GM21360 (cell line): ENCODE data around the gene DOCK1.
"Not testable (repeated sequence)": the region's sequence is repeated elsewhere in the genome, so short reads cannot be mapped to it uniquely, and the experiment has no call there.

Experiments
- ATAC-seq: cut with Tn5 transposase; IDR thresholded peaks from one replicate; pipeline ENCODE4 v1.9.1; 2021; ENCODE audit warnings: mild to moderate bottlenecking, moderate library complexity; ENCODE audit not compliant: unreplicated experiment

DOCK1 gene

DNA sequence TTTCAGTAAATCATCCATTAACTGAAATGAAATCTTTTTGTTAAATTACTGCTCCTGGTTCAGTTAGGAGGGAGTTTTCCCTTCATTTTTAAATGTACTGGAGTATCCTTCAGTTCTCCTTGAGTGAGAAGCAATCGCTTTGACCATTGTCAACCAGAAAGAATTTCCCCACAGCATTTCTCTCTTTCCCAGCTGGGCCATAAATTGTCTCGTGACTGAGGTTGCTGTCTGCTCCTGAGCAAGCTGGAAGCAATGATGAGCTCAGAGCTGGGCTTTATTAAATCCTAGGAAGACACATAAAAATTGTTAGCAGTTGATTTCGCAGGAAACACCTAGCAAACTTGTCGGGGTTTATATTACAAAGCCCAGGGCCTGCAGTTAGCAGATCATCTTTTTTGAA lies 393.2 kb downstream of the DOCK1 start:
- no peak for ATAC-seq

DNA sequence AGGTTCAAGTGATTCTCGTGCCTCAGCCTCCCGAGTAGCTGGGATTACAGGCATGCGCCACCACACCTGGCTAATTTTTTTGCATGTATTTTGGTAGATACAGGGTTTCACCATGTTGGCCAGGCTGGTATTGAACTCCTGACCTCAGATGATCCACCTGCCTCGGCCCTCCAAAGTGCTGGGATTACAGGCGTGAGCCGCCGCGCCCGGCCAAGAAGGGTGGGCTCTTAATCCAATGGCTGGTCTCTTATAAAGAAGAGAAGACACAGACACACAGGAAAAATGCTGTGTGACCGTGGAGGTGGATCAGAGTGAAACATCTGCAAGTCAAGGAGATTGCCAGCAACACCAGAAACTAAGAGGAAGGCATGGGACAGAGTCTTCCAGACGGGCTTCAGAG lies 394.0 kb downstream of the DOCK1 start:
- not testable (repeated sequence) for ATAC-seq

DNA sequence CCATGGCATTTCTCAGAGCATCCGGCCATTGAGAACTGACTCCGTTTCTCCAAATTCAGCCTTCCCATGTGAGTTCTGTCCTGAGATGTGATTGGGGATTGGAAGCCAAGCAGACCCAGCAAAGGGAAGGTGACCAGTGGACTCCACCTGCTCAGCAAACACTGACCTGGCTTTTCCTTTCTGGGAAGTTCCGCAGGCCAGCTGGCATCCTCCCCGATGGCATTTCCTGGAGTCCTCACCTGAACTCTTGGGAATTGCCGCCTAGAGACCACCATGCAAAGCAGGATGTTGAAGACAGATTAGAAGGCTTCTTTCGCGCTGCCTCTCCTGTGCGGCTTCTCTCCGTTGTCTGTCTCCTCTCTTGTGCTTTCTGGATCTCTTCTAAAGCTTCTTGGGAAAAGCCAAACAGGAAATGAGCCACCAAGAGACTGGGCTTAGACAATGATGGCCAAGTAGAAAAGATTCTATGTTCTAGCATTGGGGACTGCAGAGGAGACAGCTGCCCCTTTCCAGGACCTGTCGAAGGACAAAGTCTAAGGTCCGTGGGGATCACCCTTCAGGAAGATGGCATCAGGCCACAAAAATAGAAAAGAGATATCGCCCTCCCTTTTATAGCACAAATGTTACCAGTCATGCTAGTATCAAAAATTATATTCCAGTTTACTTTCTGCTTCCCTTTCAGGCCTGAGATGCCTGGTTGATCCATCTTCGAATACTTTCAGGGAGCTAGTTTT lies 394.9 kb downstream of the DOCK1 start:
- ATAC-seq: no peak

DNA sequence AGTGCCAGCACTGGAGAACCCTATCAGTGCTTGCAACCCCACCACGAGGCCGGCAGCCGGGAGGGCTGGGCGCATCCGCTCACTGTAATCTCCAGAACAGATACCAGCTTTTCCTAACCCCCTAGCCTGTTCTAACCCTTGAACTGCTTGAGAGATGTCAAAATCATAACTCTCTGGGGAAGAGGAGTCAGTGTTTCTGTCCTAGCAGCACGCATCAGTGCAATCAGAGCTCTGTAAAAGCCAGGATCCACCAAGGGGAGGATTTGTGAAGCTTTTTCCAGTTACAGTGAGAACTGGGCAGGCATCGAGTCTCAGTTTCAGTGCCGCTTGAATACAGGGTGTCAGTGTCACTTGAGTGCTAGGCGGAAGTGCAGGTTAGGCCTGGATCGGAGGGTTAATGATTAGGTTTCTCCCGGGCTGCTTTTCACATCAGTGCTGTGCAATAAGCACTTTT lies 395.7 kb downstream of the DOCK1 start:
- no peak for ATAC-seq

- no peak for ATAC-seq
Measured at GRCh38 chr10:127302343-127302742, 397.1 kb downstream of the DOCK1 start.

DNA sequence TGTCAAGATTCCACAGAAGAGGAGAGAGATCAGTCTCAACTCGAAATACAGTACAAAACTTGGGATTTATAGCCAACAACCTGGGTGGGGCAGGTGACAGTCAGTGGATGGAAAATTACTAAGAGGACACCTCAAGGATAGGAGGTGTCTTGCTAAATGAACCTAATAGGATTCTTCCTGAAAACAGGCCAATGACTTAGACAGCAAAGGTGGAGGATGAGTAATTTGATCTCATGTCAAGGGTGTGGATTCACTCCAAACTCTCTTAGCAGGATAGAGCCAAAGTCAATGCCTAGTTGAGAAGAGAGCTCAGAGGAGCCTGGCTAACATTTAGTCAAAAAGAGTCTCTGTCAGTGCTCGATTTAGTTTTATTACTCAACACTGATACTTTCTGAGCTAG lies 397.9 kb downstream of the DOCK1 start:
- ATAC-seq: no peak

- ATAC-seq: no peak
Measured at GRCh38 chr10:127303746-127304145, 398.5 kb downstream of the DOCK1 start.

DNA sequence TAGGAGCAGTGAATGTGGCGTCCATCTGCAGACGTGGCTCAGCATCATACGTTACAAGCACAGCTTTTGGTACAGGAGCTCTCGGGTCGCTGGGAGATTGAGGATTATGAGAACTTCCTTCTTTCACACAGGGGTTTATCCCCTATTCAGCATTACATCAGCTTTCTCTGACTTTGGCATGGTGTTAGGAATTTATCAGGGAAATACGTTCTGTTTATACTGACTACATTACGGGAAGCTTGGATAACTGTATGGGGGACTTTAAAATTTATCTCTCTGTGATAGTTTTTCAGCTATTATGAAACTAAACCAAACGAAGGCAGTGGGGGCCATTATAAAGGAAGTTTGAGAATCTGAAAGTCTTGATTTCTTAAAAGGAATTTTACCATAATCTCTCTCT lies 401.3 kb downstream of the DOCK1 start:
- no peak for ATAC-seq

- no peak for ATAC-seq
Measured at GRCh38 chr10:127307338-127307737, 402.1 kb downstream of the DOCK1 start.

DNA sequence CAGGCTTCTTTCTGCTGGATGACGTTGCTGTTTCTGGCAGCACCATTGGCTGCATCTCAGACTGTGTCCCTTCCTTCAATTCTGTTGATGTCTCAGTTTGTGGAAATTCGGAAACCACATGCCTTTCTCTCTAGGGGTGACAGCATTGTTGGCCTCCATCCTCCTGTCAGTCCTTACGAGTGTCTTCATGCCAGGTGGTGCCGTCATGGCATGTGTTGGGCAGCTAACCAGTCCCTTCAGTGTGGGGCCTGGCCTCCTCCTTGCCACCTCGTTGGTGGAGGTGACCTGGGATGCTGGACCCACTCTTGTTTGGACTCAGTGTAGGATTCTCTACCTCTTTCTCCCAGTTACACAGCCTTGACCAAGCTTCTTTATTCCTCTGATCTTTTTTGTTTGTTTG lies 402.8 kb downstream of the DOCK1 start:
- ATAC-seq: no peak

DNA sequence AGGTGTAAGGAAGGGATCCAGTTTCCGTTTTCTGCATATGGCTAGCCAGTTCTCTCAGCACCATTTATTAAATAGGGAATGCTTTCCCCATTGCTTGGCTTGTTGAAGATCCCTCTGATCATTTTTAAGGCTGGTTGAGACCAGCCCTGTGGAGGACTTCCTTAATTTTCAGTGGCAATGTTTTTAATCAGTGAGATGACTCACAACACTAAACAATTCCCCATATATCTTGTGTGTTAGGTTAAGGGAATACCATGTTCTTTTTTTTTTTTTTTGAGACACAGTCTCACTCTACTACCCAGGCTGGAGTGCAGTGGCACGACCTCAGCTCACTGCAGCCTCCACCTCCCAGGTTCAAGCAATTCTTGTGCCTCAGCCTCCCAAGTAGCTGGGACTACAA lies 404.4 kb downstream of the DOCK1 start:
- ATAC-seq: not testable (repeated sequence)

- ATAC-seq: no peak
Measured at GRCh38 chr10:127310430-127310829, 405.2 kb downstream of the DOCK1 start.

GRCh38 chr10:127310923-127311322 lies 405.7 kb downstream of the DOCK1 start:
- ATAC-seq: no peak

DNA sequence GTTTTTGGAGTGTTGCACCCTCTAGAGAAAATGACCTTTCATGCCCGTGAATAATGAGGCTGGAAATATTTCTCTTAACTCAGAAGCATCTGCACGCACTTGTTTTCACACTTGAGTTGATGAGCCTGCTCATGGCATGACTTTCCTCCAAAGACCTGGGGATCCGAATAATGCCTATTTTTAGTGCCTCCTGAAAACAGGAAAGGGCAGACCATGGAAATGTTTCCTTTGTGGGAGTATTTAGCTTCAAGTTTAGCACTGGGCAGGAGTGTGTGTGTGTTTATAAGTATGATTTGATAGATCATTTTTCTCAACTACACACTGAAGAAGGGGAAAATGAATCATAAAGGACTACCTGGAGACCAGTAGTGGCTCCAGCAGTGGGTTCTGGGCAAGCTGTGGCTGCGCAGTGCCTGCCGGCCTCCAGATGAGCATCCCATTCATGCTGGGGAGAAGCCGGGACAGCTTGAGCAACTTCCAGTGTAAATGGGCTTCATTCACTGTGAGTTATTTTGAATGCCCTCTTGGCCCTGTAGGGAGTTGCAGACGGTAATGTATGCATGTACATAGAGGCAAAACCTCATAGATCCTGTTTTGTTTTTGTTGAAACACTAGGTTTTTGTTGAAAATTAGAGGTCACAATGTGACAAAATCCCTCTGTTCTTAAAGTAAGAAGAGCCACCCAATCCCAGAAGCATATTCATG lies 408.9 kb downstream of the DOCK1 start:
- no peak for ATAC-seq

GRCh38 chr10:127314797-127315196 lies 409.6 kb downstream of the DOCK1 start:
- ATAC-seq: no peak

GRCh38 chr10:127315888-127316287 lies 410.7 kb downstream of the DOCK1 start:
- no peak for ATAC-seq

DNA sequence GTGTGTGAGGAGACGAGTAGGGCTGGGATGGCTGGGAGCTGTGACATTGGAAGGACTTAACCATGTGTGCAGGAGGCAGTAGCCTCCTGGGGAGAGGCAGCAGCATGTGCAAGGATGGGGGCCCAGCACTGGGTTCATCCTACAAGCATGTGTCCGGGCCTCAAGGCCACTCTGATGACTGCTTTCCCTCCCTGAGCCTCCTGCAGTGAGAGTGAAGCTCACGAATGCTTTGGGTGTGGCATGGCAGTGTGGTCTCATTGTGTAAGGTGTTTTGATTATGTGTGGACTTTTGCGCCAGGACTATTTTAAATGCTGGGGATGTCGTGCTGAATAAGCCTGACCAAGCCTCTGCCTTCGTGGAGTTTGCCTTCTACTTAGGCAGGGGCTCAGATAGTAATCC lies 413.2 kb downstream of the DOCK1 start:
- no peak for ATAC-seq

DNA sequence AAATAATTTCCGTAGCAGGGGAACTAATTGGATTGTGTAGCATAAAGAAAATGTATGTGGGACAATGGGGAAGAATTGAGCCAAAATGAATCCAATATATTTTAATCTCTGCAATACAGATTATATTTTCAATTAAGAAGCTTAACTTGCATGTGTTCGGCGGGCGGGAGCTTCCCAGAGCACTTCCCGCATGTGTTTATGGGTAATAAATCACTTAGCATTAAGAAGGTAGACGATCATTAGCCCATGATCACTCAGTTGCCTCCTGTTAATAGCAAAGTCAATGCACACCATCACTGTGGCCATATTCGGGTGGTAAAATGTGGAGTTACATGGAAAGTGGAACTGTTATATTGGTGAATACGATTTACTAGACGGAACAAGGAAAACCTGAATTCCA lies 414.0 kb downstream of the DOCK1 start:
- no peak for ATAC-seq

DNA sequence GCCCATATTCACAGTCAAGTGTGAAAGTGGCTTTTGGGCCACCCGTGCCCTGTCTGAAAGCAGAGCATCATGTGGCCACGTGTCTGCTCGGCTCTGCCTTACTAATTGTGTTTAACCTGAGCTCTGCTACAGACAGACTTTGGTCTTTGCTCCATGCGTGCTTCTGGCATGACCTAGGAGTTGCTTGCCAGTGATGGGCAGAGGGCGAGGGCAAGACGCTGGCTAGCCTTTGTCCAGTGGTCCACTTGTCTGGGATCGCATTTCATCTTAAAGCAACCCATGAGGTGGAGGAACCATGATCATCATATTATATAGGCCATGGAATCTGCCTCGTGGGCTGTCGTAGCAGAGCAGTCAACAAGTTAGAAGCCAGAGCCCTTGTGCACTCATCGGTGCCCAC lies 414.5 kb downstream of the DOCK1 start:
- ATAC-seq: no peak

- no peak for ATAC-seq
Measured at GRCh38 chr10:127320176-127320575, 414.9 kb downstream of the DOCK1 start.

DNA sequence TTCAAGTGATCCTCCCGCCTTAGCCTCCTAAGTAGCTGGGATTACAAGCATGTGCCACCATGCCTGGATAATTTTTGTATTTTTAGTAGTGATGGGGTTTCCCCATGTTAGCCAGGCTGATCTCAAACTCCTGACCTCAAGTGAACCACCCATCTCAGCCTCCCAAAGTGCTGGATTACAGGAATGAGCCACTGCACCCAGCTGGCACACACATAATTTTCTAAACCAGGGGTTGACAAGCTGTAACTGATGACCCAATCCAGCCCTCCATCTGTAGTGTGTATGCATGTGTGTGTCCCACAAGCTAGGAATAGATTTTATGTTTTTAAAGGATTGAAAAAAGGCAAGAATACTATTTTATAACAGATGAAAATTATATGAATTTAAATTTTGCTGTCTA lies 417.1 kb downstream of the DOCK1 start:
- no peak for ATAC-seq

DNA sequence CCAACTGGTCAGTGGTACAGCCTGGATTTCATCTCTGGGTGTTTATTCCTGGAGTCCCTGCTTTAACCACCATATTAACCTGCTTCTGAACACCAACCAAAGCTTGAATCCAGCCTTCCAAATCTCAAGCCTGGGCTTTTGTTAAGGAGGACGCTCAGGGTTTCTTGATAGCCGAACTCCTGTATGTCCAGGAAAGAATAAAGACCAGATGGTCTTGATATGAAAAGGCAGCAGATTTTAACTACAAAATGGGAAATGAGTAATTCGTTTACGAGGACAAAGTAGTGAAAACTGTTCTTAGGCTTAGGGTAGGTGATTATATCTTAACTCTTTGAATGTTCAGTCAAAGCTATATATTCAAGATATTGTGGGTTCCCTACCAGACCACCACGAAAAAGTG lies 420.3 kb downstream of the DOCK1 start:
- no peak for ATAC-seq

DNA sequence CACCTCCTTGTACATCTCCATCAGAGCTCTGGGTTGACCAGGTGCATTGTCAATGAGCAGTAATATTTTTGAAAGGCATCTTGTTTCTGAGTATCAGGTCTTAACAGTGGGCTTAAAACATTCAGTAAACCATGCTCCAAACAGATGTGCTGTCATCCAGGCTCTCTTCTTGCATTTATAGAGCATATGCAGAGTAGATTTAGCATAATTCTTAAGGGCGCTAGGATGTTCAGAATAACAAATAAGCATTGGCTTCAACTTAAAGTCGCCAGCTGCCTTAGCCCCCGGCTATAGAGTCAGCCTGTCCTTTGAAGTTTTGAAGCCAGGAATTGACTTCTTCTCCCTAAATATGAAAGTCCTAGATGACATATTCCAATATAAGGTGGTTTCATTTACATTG lies 421.7 kb downstream of the DOCK1 start:
- ATAC-seq: no peak
